Calu3 (cell line): ENCODE measurements around the gene CCNA1. TPM values are rescaled to one million over a fixed set of nuclear protein-coding genes. Genes with fewer than 3 reads are reported as not detected.
A peak's percentile ranks its signal among the peaks of the same experiment; 100 is the strongest.

ENCODE experiments used
- BruUV-seq: library from RNA; stranded (reverse); fragments of 400-500 nt; replicated peaks from 2 replicates; lab custom pipeline; 2021; lab: Mats Ljungman, UMichigan
- CTCF ChIA-PET: fragments of 300-600 bp; sonication (Branson Sonifier 250); formaldehyde crosslinking; loops from one replicate; lab custom pipeline; 2022; ENCODE audit warnings: antibody characterized with exemption; lab: Charles Lee
- DNase-seq: peaks from one replicate; pipeline ENCODE4 v3.0.0; 2022
- H3K27ac Mint-ChIP-seq: one replicate; pipeline ENCODE4 v1.8.0; 2022; ENCODE audit warnings: mixed read lengths; ENCODE audit not compliant: unreplicated experiment
- H3K27me3 Mint-ChIP-seq: one replicate; pipeline ENCODE4 v1.8.0; 2022; ENCODE audit warnings: mixed read lengths; ENCODE audit not compliant: unreplicated experiment
- H3K36me3 Mint-ChIP-seq: one replicate; pipeline ENCODE4 v1.8.0; 2022; ENCODE audit warnings: mild to moderate bottlenecking, moderate library complexity, mixed read lengths; ENCODE audit not compliant: insufficient read depth, unreplicated experiment
- H3K4me1 Mint-ChIP-seq: one replicate; pipeline ENCODE4 v1.8.0; 2022; ENCODE audit warnings: mild to moderate bottlenecking, low read depth, mixed read lengths; ENCODE audit not compliant: unreplicated experiment
- H3K4me3 Mint-ChIP-seq: one replicate; pipeline ENCODE4 v1.8.0; 2022; ENCODE audit warnings: mild to moderate bottlenecking, low read depth, moderate library complexity, mixed read lengths; ENCODE audit not compliant: unreplicated experiment
- H3K9me3 Mint-ChIP-seq: one replicate; pipeline ENCODE4 v1.8.0; 2022; ENCODE audit warnings: low read depth, mixed read lengths; ENCODE audit not compliant: unreplicated experiment
- CTCF ChIP-seq: fragments of 200-600 bp; IDR thresholded peaks from one replicate; pipeline ENCODE4 v1.8.0; 2022; ENCODE audit warnings: antibody characterized with exemption; ENCODE audit not compliant: unreplicated experiment
- intact Hi-C: fragments of 100-400 bp; cut with micrococcal nuclease; formaldehyde crosslinking; loops from one replicate; pipeline ENCODE4 v1.10.0; 2022; ENCODE audit not compliant: unreplicated experiment
- total RNA-seq: library from RNA; stranded (reverse); gene quantifications from 2 replicates; pipeline ENCODE4 v1.2.3, GENCODE V29; 2022

CCNA1 gene
- total RNA-seq, 1 experiment from 2014 or later: not detected

- no peaks in the 10 kb centered on the region for H3K9me3 Mint-ChIP-seq
- H3K4me3 Mint-ChIP-seq: peak overlapping the region; percentile 36
- no peak for TF ChIP-seq CTCF
- peak overlapping the region; percentile 51 for H3K27ac Mint-ChIP-seq
- intact Hi-C loops: loop anchor here (5.0 kb wide), 1 partner anchor 136 kb away; no protein-coding TSS in a partner anchor
- DNase-seq: peak; percentile 17
- CTCF ChIA-PET: interaction anchor here (0.6 kb wide), 1 partner anchor 1047 kb away, joined by 3 read pairs; no protein-coding TSS in a partner anchor
- H3K4me1 Mint-ChIP-seq: peaks cover 28% of the 10 kb centered on the region
- no TSS peak for BruUV-seq
- H3K27me3 Mint-ChIP-seq: no peaks in the 10 kb centered on the region
- no peaks in the 10 kb centered on the region for H3K36me3 Mint-ChIP-seq
These were observed 14.1 kb upstream of the CCNA1 start for GRCh38 chr13:36418022-36418805.

- no peak overlapping the region for H3K4me3 Mint-ChIP-seq
- DNase-seq: peak; percentile 75
These were observed 11.8 kb upstream of the CCNA1 start for GRCh38 chr13:36420437-36420891.

GRCh38 chr13:36421447-36421846, 10.8 kb upstream of the CCNA1 start:
- Mint-ChIP-seq H3K4me3 (no peak overlapping the region), H3K9me3 (no peaks in the 10 kb centered on the region), H3K36me3 (no peaks in the 10 kb centered on the region), H3K4me1 (peaks cover 28% of the 10 kb centered on the region), H3K27ac (no peak overlapping the region), H3K27me3 (no peaks in the 10 kb centered on the region)
- CTCF ChIA-PET: interaction anchor here (0.6 kb wide), 1 partner anchor 272 kb away, joined by 3 read pairs; no protein-coding TSS in a partner anchor
- no TSS peak for BruUV-seq
- TF ChIP-seq CTCF: no peak
- intact Hi-C loops: loop anchor here (2.0 to 10.0 kb wide), 3 partner anchors 315 to 563 kb away; no protein-coding TSS in a partner anchor
- no peak for DNase-seq

More at GRCh38 chr13:36420437-36420891, 11.8 kb upstream of the CCNA1 start:
- CTCF ChIA-PET: no interaction called here
- Mint-ChIP-seq H3K4me1 (peaks cover 28% of the 10 kb centered on the region), H3K27ac (no peak overlapping the region), H3K36me3 (no peaks in the 10 kb centered on the region), H3K9me3 (no peaks in the 10 kb centered on the region), H3K27me3 (no peaks in the 10 kb centered on the region)
- intact Hi-C loops: loop anchor here (1.0 to 10.0 kb wide), 4 partner anchors 316 to 564 kb away; no protein-coding TSS in a partner anchor
- TF ChIP-seq CTCF: peak; percentile 61
- BruUV-seq: no TSS peak

GRCh38 chr13:36428086-36428485, 4.2 kb upstream of the CCNA1 start:
- peaks cover 8% of the 10 kb centered on the region for H3K4me1 Mint-ChIP-seq
- TF ChIP-seq CTCF: no peak
- intact Hi-C loops: loop anchor here (10.0 kb wide), 2 partner anchors 337 to 557 kb away; no protein-coding TSS in a partner anchor
- peak; percentile 13 for DNase-seq
- no peaks in the 10 kb centered on the region for H3K9me3 Mint-ChIP-seq
- no peak overlapping the region for H3K4me3 Mint-ChIP-seq
- peak overlapping the region; percentile 48 for H3K27ac Mint-ChIP-seq
- BruUV-seq: no TSS peak
- H3K27me3 Mint-ChIP-seq: no peaks in the 10 kb centered on the region
- H3K36me3 Mint-ChIP-seq: no peaks in the 10 kb centered on the region
- CTCF ChIA-PET: interaction anchor here (0.5 to 0.9 kb wide), 2 partner anchors 216 to 413 kb away, joined by 3 to 4 read pairs; no protein-coding TSS in a partner anchor
